Stimulated activated CD8-positive, alpha-beta memory T cell treated with anti-CD3 and anti-CD28 coated beads, Interleukin-12 subunit alpha, Interleukin-12 subunit beta, amount 100 ng/mL, for 24 hours (primary cell): Measurements from ENCODE around the gene EXO1.
"Not testable (repeated sequence)": the region's sequence is repeated elsewhere in the genome, so short reads cannot be mapped to it uniquely, and the experiment has no call there.

Experiments used
- DNase-seq: peaks from one replicate; pipeline ENCODE4 v3.0.0-alpha.2; 2020; ENCODE audit errors: extremely low read depth

EXO1 gene

DNA sequence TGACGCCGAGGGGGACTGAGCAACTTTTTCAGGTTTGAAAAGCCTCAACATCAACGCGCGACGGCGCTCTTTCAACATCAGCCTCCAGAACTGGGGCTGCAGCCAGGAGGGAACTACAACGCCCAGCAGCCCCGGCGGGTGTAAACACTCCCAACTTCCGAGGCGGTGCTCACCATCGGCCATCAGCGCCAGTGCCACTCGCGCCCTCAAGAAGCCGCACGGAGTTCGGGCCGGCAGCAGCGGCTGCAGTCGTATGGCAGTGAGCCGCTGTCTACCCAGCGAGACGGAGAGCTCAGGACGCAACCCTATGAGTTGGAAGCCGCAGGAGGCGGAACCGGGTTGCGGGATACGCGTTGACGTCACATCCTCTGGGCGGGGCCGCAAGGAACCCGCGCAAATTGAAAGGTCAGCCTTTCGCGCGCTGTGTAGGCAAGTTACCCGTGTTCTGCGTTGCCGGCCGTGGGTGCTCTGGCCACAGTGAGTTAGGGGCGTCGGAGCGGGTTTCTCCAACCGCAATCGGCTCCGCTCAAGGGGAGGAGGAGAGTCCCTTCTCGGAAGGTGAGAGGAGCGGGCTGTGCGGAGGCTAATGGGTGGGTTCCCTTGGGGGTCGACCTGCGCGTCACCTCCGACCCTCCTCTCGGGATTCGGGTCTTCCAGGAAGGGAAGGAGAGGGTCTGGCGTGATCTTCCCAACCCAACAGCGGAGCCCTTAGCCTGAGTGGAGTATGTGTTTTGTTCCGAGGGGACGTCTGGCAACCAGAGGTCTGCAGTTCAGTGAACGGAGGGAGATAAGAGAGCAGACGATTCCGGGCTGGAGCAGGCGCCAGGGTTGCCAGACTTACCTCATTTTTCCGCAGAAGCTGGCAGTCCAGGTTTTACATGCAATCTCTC, at the start of gene EXO1:
TSS of gene EXO1 (plus strand) at position 409 of the 890 bp plus-strand sequence. CDS start 2,222 bp downstream, outside the sequence.
- peak; percentile 72 for DNase-seq

DNA sequence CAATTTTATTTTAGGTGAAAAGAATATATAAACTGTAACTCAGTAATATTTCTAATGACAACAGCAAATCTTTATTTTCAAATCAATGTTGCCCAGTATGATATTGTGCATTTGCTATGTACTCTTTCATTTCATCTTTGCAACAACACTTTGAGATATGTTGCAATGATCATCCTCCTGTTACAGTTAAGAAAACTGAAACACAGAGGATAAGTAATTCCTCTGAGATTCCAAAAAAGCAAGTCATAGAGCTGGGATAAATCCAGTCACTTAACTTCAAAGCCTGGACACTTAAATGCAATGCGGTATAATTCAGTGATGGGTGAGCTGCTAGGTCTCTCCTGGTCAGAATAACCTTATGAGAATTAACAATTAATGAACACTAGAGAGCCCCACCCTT, 48.6 kb upstream of the EXO1 start:
- no peak for DNase-seq

DNA sequence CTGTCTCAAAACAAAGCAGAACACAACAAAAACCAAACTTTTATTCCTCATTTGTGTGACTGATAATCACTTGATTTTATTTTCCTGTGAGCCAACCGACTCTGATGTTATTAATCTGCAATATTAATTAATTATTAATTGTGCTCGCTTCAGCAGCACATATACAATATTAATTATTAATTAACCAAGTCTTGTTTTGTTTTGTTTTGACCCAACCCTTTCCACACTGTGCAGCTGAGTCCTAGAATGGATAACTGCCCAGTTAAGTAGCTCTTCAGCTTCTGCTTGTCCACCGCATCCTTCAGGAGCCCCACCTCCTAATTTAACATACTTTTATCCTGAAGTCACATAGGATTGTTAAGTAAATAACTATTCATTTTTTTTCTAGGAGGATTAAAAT, 47.4 kb upstream of the EXO1 start:
- DNase-seq, result no peak

DNA sequence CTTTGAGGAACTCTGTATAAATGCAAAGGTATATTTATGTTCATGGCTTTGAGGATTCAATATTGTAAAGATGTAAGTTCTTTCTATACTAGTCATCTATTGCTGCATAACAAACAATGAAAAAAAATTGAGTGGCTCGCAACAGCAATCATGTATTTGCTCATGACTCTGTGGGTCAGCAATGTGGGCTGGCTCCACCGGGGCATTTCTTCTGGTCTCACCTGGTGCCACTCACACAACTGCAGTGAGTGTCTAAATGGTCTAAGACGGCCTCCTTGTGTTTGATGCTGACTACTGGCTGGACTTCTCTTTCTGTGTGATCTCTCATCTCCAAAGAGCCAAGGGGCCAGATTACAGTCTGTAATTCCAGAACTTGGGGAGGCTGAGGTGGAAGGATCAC, 45.1 kb upstream of the EXO1 start:
- no peak for DNase-seq

- not testable (repeated sequence) for DNase-seq
These were observed 43.3 kb upstream of the EXO1 start for GRCh38 chr1:241804706-241805105.

- DNase-seq, result no peak
These were observed 39.7 kb upstream of the EXO1 start for GRCh38 chr1:241808265-241808664.

GRCh38 chr1:241810769-241811405, 37.1 kb upstream of the EXO1 start:
- DNase-seq, result no peak

DNA sequence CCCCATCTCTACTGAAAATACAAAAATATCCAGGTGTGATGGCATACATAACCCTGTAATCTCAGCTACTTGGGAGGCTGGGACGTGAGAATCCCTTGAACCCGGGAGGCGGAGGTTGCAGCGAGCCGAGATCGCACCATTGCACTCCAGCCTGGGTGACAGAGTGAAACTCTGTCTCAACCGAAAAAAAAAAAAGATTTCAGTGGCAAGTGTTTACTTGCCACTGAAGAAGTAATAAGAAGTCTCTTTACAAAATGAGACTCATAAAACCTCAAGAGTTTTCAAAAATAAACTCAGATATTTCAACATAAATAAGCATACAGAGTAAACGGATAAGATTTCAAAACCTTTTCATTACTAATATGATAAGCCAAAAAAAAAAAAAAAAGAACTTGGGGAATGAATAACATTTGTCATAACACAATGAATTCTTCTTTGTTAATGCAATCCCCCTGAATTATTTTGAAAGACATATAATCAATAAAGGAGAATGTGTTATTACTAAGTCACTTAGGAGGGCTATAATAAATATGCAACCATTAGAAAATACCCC, 34.2 kb upstream of the EXO1 start:
- DNase-seq, result no peak

DNA sequence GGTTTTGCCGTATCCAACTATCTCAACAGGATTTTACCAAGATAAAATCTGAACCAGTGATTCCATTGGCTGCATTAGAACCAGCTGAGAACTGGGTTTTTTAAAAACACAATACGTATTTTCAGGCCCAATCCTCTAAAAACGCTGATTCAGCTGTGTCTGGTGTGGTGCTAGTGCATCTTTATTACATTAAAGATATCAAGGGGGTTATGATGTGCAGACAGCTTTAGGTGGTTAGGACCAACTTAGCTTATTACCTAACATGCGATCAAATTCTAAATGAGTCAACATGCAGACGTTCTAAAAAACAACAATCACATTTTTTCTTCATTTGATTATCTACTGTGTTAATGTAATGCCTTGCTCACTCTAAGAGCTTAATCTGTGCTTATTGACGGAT, 32.0 kb upstream of the EXO1 start:
- no peak for DNase-seq

DNA sequence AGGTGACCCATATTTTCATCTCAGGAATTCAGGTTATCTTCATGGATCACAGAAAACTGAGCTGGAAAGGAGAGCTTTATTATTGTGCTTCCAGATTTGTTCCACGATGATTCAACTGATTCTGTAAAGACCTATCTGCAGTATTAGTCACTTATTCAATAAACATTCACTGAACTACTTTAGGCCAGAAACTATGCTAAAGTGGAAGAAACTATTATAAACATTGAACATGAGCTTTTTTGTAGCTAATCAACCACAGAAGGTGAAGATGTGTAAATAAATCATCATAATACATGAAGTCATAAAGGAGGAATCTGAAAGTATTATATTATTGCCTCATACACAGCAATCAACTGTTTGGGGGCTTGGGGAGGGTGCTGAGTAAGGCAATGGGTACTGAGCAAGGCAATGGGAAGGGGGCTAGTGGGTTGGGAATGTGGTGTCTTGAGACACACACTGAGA, 30.6 kb upstream of the EXO1 start:
- DNase-seq, result no peak

GRCh38 chr1:241817956-241818612, 29.9 kb upstream of the EXO1 start:
- DNase-seq, result no peak

DNA sequence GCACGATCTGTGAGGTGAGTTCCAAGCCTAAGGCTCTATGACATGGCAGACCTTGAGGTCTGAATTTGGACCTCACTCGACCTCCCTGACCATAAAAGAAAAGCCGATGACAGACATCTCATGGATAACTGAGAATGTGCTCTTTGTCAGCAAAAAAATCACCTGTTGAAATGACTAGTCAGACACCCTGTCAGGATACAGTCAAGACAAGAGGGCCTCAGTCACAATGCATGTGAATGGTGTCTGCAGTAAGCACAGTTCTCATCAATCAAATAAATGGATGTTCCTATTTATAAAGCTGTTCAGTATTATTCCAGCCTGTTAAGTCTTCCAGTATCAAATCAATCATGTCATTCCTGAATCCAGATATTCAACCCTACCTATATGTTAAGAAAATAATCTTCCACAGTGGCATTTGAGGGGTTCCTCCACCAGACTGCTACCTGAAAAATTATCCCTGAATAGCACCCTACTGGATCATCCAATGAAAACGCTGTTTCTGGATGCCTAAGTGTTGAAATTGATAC, 28.6 kb upstream of the EXO1 start:
- DNase-seq, result no peak

DNA sequence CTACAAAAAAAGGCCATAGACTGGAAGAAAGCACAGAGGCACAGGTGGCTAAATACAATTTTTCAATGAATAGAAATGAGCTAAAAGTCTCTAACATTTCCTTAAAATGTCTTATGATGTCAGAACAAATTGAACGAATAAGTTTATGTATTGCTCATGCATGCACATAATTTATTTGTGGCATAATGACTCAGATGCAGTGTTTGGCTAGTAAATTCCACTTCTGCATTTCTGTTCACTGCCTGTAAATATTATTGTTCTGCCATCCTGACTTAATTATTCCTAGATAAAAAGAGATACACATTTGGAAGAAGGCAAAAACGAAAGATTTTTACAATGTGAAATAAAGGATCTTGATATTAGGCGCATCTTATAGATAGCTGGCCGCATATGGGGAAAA, 26.6 kb upstream of the EXO1 start:
- no peak for DNase-seq

DNA sequence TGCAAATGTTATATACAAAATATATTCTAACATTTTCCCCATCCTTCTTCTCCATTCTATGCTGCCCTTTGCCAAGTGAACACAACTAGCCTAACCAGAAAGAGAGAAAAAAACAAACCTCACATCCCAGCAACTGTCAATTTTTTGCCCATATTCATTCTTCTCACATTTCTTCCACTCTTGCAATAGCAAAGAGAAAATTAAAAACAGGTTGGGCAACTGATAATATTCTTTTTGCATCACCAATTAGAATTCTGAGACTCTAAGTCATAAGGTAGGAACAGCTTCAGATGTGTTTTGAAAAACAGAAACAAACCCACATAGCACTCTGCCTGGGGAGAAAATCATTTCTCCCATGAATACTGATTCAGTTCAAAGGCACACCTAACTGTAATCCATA, 25.2 kb upstream of the EXO1 start:
- DNase-seq, result no peak

GRCh38 chr1:241823925-241824324, 24.1 kb upstream of the EXO1 start:
- DNase-seq, result no peak

- no peak for DNase-seq
These were observed 22.4 kb upstream of the EXO1 start for GRCh38 chr1:241825581-241825980.

DNA sequence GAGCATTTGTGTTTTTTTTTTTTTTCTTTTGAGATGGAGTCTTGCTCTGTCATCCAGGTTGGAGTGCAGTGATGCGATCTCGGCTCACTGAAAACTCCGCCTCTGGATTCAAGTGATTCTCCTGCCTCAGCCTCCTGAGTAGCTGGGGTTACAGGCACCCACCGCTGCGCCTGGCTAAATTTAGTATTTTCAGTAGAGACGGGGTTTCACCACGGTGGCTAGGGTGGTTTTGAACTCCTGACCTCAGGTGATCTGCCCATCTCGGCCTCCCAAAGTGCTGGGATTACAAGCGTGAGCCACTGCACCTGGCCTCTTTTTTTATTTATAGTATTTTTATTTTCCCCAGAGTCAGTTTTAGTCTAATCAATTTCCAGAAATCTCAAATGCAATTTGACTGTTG, 21.4 kb upstream of the EXO1 start:
- not testable (repeated sequence) for DNase-seq

DNA sequence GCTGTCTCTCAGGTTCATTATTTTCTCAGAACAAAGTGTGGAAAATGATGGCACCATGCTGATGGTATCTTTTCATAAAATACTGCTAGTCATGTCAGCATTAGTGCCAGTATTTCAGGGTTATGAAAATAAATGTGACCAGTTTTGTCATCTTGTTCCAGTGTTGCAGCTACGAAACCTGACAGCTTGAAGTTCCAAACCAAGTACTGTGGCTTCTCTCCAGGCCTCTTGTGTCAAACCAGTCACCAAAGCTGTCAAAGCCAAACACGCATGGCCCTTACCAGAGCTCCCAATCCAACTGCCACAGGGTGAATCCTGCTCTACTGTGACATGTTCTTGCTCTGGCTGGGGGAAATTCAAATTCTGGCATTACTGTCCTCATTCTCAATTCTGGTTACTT, 20.7 kb upstream of the EXO1 start:
- no peak for DNase-seq

DNA sequence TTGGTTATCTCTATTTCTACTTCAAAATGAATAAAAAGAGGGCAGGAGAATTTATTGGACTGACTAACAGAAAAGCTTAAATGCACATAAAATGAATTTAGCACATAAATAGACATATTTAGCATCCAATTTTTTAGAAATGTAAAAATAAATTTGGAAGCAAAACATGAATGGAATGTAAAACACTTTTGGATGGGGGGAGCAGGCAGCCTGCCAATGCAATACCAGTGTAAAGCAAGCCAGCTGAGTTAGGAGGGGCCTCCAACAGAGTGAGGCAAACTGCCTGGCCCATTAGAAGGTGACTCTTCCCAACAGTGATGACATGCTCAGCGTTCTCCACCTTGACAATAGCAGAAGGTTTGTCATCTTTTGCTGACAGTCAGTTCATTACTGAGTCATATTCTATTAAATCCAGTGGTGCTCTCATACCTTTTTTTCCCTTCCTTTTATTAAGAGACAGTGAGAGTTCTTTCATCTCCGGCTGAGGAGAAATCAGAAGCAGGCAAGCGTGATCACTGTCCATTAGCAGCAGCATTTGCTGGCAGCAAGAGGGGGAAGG, 19.5 kb upstream of the EXO1 start:
- DNase-seq, result no peak

- DNase-seq, result no peak
These were observed 18.5 kb upstream of the EXO1 start for GRCh38 chr1:241829468-241829867.

DNA sequence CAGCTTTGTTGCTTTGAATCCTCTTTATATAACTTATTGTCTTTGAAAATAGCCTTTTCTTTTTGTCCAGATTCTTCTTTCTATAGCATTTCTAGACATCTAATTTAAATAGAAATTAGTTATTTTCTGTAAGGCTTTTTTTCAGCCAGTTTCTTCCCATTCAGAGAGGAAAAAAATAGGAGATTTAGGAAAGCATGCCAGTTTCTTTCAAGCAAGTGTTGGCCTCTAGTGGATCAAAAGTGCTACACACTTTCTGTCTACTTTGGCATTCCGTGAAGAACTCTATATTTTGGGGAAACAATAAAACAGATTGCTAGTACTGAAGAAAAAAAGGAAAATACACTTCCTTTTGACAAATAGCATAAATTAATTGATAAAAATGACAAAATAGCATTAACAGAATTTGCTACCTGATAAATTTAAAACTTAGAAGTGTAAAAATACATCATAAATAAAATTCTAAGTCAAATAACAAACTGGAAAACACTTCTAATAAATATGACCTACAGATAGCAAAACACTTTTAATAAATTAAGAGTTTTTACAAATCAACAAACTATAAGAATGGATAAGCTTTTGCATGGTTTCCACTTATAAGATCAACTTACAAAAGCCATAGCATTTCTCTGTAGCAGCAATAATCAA, 13.1 kb upstream of the EXO1 start:
- DNase-seq, result no peak
